ENCODE measurements around the gene STARD3. TPM values are rescaled to one million over a fixed set of nuclear protein-coding genes. Genes with fewer than 3 reads are reported as not detected.
A peak's percentile ranks its signal among the peaks of the same experiment; 100 is the strongest.

Gene STARD3
- total RNA-seq, 1 donor from 2014 or later: 76.6 TPM

- H3K27me3 ChIP-seq (ENCODE audit: low read depth): no peaks in the 10 kb centered on the region
- intact Hi-C loops (cut with DNase I): no loop called here
- H3K4me3 ChIP-seq: no peak overlapping the region
- H3K27ac ChIP-seq: peak overlapping the region; percentile 34
- H3K36me3 ChIP-seq: peaks cover 35% of the 10 kb centered on the region
- H3K9me3 ChIP-seq: no peaks in the 10 kb centered on the region
- peaks cover 34% of the 10 kb centered on the region for H3K4me1 ChIP-seq
- ATAC-seq (peak in 1 of 2 donors; percentile 12), DNase-seq (no peak)
- no peak for TF ChIP-seq CTCF (IDR thresholded peaks at IDR 0.05)
These were observed 15.8 kb downstream of the STARD3 start for GRCh38 chr17:39652587-39653315.

GRCh38 chr17:39653316-39653661 is 16.3 kb downstream of the STARD3 start:
- DNase-seq (no peak), ATAC-seq (no peak)
- Histone ChIP-seq H3K4me3 (no peak overlapping the region), H3K36me3 (peaks cover 39% of the 10 kb centered on the region), H3K27ac (peak overlapping the region; percentile 34), H3K4me1 (peaks cover 36% of the 10 kb centered on the region), H3K9me3 (no peaks in the 10 kb centered on the region), H3K27me3 (ENCODE audit: low read depth) (no peaks in the 10 kb centered on the region)
- no peak for TF ChIP-seq CTCF (IDR thresholded peaks at IDR 0.05)
- intact Hi-C loops (cut with DNase I): no loop called here

- peaks cover 36% of the 10 kb centered on the region for H3K4me1 ChIP-seq
- H3K36me3 ChIP-seq: peaks cover 44% of the 10 kb centered on the region
- H3K27me3 ChIP-seq (ENCODE audit: low read depth): no peaks in the 10 kb centered on the region
- H3K9me3 ChIP-seq: no peaks in the 10 kb centered on the region
- H3K27ac ChIP-seq: peak overlapping the region; percentile 34
- no peak overlapping the region for H3K4me3 ChIP-seq
- peak; percentile 86 for TF ChIP-seq CTCF (IDR thresholded peaks at IDR 0.05)
- intact Hi-C loops (cut with DNase I): no loop called here
- peak; percentile 80 for DNase-seq
- ATAC-seq: peak; percentile 78 to 84
These were observed 16.9 kb downstream of the STARD3 start for GRCh38 chr17:39653662-39654331.

- Histone ChIP-seq H3K4me3 (no peak overlapping the region), H3K36me3 (peaks cover 54% of the 10 kb centered on the region), H3K27ac (no peak overlapping the region), H3K4me1 (peaks cover 46% of the 10 kb centered on the region), H3K9me3 (no peaks in the 10 kb centered on the region), H3K27me3 (ENCODE audit: low read depth) (no peaks in the 10 kb centered on the region)
- intact Hi-C loops (cut with DNase I): no loop called here
- DNase-seq (no peak), ATAC-seq (no peak)
- TF ChIP-seq CTCF (IDR thresholded peaks at IDR 0.05): no peak
These were observed 18.2 kb downstream of the STARD3 start for GRCh38 chr17:39655105-39655504.

- no peak for TF ChIP-seq CTCF (IDR thresholded peaks at IDR 0.05)
- H3K27me3 ChIP-seq (ENCODE audit: low read depth): no peaks in the 10 kb centered on the region
- no peaks in the 10 kb centered on the region for H3K9me3 ChIP-seq
- intact Hi-C loops (cut with DNase I): no loop called here
- H3K36me3 ChIP-seq: peaks cover 84% of the 10 kb centered on the region
- H3K27ac ChIP-seq: peak overlapping the region; percentile 85
- H3K4me3 ChIP-seq: peak overlapping the region; percentile 2
- peaks cover 55% of the 10 kb centered on the region for H3K4me1 ChIP-seq
- no peak for ATAC-seq
- no peak for DNase-seq
These were observed 21.4 kb downstream of the STARD3 start for GRCh38 chr17:39658346-39658745.

Measured in lower lobe of right lung (tissue), 2 donors.